HG03064 (cell line): ENCODE measurements around the gene ACAA2.

ENCODE experiments used
- ATAC-seq: cut with Tn5 transposase; IDR thresholded peaks from one replicate; pipeline ENCODE4 v1.9.1; 2021; ENCODE audit warnings: low read depth; ENCODE audit not compliant: unreplicated experiment

Gene ACAA2

DNA sequence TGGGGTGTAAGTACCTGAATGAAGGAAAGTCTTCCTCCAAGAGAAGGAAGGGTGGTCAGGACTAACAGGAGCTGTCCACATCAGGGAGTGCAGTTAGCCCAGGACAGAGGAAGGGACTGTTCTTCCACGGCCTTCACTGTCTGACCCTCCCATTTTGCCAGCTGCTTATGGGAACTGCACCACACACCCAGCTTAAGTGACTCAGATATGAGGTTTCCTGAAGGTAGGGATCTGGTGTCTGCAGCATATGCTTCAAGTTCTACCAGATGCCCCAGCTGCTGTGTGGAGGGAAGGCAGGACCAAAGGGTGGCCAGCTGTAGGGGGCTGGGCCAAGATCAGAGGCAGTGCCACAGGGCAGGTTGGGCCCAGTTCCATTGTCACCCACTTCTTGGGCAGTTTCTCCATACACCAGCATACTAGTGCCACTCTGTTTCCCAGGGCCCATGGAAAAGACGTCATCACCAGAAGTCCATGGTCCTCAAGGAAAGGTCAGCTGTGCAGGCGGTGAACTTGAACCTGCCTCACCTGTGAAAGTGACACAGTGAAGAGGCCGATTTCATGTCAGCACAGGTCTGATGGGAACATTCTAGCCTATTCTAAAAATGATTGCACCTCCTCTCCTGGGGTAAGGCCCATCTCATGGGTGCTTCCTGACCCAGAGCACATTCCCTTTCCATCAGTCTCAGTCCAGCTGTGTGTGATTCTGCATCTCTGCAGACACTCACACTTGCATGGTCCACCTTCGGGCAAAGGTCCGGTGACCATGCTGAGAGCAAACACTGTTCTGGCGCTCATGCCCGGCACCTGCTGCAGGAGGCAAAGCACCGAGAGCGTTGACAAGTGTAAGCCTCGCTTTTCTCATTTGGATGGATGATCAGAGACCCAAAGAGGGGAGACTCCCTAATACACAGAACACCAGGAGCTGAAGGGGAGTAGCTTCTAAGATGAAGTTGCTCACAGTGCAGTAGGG is 68.0 kb downstream of the ACAA2 start:
- ATAC-seq = no peak

- ATAC-seq = no peak
Measured at GRCh38 chr18:49744376-49745008, 68.8 kb downstream of the ACAA2 start.

DNA sequence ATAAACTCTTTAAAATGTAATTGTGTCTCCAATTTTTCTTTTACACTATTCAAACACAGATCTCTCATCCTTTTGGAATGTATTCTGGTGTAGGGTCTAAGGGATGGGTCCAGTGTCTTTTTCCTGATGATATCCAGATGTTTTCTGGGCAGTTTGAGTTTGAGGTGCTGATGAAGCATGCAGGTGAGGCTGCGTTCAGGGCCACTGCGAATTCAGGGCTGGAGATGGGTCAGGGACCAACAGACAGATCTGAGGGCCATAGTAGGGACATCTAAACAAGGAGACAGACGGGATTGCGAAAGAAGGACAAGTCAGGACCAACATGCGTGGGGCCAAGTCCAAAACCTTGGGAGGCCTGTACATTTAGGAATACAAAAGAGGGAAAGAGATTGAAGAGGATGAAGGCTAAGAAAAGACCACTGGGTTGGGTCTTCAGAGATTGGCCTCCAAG is 70.2 kb downstream of the ACAA2 start:
- no peak for ATAC-seq

DNA sequence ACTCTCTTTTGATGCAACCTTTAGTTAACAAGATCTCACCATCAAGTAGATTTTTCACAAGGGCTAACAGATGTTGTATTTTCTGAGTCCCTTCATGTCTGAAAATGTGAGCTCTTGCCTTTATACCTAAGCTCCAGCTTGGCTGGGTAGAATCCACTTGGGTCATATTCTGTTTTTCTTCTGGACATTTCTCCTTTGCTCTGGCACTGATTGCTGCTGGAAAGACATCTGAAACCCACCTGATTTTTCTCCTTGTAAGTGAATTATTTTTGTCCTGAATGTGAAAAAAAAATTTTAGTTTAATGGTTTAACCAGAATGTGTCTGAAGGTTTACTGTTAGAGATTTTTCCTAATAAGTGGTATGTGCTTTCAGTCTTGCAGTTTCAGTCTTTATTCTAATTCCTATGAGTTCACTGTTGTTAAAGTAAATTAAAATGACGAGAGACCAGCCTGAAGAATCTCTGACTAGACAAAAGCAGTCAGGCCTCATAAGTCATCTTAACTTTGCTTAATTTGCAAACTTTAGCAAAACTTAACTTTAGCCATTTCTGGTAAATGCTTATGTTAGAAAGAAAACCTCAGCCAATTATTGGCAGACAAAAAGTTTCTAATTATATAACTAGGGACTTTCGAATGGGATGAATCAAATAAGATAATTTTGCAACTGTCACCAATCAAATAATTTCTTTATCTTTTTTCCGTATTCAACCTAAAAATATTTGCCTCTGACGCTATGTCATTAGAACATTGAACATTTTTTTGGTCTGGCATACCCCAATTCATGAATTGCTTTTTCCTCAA is 70.8 kb downstream of the ACAA2 start:
- ATAC-seq = no peak

- no peak for ATAC-seq
Measured at GRCh38 chr18:49739275-49739674, 74.1 kb downstream of the ACAA2 start.

- ATAC-seq = no peak
Measured at GRCh38 chr18:49738721-49739120, 74.6 kb downstream of the ACAA2 start.

DNA sequence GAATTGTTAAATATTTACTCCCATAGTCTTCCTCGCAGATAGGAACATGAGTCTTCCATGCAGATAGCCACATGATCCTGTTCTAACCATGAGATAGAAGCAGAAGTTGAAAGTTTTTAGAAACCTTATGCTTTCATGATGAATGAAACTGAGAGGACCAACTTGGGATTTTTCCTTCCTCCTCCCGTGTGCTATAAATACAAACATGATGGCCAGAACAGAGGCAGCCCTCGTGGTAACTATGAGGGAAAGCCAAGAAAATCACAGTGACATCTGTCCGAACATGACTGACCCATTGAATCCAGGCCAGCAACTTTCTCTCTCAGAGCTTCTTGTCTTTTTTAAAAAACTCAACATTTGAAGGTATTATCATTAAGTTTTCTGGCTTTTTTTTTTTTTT is 78.5 kb downstream of the ACAA2 start:
- no peak for ATAC-seq

DNA sequence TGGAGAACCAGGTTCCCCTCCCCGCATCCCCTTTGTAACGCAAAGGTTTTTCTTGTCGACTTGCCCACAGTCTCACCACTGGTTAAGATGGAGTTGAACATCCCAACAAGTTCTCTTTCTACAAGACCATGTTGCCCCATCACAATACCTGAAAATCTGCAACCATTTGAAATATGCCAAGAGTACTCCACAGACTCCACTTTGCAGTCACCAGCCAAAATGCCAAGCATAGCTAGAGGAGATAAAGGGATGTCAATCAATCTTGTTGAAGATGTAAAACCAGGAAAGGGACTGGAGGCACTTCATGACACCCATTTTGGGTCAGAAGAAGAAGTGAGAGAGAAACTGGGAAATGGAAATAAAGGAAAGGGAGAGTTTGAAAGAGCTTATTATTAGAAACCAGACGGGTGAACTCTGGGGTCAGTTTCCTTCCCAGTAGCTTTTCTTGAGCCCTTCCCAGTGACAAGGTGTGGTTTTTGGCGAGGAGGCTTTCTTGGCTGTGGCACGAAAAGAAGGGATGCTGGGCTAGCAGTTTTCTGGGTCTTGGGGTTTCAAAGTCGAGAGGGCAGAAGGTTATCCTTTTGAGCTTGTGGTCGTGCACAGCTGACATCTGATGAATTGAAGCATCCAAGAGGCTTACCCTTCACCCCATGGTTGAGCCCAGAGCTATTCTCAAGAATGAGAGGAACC is 79.3 kb downstream of the ACAA2 start:
- ATAC-seq = no peak

- no peak for ATAC-seq
Measured at GRCh38 chr18:49733321-49733720, 80.0 kb downstream of the ACAA2 start.
